Measurements from ENCODE around the gene OR2A5.
"Not testable (repeated sequence)": the region's sequence is repeated elsewhere in the genome, so short reads cannot be mapped to it uniquely, and the experiment has no call there.

The OR2A5 gene

DNA sequence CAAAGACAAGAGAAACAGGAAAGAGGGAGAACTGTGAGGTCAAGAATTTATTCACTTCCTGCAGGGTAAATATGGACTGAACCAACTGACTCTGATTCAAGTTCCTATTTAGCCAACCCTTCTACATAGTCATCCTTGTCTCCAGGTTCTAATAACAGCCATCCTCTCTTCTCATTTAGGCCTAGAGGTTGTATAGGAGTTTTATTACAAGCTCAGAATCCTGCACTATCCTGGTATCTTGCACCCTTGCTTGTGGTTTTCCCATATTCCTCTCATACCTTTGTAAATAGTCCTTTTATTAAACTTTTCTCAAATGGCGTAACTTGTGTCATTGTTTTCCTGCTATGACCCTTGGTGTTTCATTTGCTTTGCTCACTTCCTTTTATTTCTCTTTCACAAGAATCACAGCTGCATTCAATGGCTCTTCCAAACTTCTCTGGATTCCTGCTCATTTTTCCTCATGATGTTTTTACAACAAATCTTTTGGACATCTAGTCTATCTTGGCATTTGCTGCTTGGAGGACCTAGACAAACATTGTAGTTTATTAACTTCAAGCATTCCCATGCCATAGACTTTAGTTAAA, 12.4 kb upstream of the OR2A5 start:
- DNase-seq: no peak

DNA sequence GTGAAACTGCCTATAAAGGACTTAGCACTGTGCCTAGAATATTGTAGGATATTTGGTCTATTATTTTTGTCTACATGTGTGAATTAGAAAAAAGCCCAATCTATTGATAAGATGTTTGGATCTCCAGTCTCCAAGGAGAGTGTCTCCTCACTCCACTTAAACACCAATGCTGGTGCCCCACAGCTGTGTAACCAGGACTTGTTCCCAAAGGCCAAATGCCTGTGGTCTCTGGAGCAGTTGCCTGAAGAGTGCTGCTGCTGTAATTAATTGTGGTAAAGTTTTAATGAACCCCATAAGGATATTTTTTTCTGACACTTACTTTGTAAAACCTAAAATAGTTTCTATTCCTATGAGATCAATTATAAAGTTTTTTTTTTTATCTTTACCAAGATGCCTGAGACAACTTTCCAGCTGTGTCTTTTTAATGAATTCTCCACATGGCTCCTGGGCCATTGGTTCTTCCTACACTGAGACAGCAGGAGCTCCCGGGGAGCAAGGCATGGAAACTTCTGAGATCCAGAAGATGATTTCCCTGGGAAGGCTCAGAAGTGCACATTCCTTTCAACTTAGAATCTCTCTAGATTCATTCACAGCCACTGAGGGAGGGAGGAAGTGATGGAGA, 11.2 kb upstream of the OR2A5 start:
- no peak for DNase-seq

DNA sequence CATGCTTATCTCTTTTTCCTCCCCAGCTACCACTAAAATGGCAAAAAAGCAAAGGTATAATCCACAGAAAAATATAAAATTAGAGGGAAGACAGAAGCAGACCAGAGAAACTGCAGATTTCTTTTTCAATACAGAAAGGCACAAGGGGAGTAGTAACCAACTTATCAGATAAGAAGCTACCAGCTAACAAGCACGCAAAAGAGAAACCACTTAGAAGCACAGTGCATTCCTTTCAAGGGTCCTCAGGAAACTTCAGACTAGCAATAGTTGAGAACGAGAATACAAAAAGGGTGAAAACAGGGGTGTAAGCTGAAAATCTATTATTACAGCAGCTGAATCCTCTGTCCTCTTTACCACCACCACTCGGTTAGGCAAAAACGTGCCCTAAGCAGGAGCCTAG, 9.9 kb upstream of the OR2A5 start:
- DNase-seq: no peak

DNA sequence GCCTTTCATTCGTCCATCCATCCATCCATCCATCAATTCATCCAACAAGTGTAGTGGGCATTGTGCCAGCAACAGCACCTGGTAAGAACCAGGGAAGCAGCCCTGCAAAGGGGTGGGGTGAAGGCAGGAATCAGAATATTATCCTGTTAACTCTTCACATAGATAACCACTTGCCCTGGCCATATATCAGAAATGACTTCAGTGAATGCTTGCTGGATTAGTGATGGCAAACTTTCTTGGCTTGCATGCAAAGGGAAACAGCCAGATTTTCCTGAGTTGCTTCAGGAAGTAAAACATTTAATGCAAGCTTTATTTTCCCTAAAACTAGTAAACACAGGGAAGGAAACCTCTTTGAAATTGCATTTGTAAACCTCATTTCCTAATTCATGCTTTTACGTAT, 743 bp downstream of the OR2A5 start:
- no peak for DNase-seq

DNA sequence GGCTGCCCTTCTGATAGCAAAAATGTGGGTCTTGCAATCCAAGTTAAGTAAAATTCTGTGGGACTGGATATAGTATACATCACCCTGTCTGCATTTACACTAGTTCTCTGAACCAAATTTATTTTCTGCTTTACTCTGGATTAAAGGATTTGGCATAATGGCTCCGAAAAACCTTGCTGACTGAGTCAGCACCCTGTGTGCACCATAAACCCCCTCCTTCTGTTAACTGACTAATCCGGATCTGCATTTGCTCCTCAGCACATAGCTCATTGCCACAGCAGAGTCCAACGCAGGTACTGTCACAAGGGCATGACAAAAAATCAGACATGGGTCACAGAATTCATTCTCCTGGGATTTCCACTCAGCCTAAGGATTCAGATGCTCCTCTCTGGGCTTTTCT, 1.3 kb downstream of the OR2A5 start:
- DNase-seq: no peak

DNA sequence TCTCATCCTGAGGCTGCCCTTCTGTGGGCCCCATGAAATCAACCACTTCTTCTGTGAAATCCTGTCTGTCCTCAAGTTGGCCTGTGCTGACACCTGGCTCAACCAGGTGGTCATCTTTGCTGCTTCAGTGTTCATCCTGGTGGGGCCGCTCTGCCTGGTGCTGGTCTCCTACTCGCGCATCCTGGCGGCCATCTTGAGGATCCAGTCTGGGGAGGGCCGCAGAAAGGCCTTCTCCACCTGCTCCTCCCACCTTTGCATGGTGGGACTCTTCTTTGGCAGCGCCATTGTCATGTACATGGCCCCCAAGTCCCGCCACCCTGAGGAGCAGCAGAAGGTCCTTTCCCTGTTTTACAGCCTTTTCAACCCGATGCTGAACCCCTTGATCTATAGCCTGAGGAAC, 2.1 kb downstream of the OR2A5 start:
- DNase-seq: not testable (repeated sequence)

DNA sequence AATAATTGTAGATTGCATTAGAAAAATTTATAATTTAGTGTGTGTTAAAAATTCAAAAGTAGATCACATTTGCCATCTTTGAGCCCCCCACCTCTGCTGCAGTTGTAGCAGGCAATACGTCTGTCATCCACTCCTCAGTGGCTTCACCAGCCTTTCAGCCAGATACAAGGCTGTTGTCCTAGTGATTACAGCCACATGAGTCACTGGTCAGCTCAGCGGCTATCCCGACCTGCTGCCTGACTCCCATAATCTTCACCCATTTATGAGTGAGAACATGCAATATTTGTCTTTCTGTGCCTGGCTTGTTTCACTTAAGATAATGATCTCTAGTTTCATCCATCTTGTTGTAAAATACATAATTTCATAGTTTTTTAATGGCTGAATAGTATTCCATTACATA, 9.2 kb downstream of the OR2A5 start:
- DNase-seq: no peak

DNA sequence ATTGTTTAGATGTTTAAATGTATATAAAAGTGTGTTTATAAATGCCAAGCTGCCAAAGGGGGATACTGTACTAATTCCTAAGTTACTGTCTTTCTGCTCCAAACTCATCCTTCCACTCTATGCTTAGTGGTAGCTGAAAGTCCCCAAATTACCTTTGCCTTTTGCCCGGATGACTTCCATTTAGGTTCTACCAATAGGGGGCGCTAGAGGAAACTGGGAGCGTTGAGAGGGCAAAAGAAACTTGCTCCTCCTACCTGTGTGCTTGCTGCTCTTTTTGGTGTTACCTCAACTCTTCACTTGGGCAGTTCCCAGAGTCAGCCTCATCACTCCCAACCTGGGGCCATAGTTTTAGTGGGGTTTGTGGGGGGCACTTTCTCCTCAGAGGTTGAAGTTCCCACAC, 15.0 kb downstream of the OR2A5 start:
- no peak for DNase-seq

DNA sequence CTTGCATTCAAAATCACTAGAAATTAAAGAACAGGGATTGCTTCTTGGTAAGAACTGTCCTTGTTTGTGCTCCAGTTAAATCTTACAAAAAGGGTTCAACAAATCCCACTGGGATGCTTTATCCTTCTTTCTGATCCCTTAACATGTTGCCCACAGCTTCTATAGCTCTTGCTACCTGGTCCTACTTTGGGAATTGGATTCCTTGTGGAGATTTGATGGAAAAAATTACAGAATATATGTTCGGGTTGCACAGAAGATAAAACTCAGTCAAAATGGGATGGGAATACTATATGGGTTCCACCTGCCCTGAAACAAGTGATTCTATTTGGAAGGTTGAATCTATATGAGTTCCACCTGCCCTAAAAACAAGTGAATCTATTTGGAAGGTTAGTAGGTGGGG, 20.8 kb downstream of the OR2A5 start, which contains the start of gene OR2A25:
Gene OR2A25, plus strand, starts transcription at position 301 of the 400 bp plus-strand sequence. CDS start 4,409 bp downstream, outside the sequence.
- DNase-seq: no peak

DNA sequence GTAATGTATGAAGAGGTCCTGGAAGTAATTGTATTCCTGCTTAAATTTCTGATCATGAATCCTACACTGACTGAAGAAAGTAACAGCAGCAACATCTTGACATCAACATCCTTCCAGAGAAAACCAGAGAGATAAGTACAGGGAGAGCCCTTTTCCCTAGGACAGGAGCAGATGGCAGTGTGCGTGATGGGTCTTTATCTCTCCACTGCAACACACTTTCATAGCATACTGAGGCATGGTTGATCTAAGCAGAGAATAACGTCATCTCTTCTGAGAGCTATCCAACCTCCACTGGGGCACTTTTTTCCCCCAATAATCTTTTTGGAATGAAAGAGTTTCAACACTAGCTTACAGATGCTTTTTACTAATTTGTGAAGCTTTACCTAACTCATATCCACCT, 21.2 kb downstream of the OR2A5 start:
- no peak for DNase-seq

DNA sequence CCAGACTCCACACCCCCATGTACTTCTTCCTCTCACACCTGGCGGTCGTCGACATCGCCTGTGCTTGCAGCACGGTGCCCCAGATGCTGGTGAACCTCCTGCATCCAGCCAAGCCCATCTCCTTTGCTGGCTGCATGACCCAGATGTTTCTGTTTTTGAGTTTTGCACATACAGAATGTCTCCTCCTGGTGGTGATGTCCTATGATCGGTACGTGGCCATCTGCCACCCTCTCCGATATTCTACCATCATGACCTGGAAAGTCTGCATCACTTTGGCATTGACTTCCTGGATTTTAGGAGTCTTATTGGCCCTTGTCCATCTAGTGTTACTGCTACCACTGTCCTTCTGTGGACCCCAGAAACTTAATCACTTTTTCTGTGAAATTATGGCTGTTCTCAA, 25.6 kb downstream of the OR2A5 start:
- no peak for DNase-seq

DNA sequence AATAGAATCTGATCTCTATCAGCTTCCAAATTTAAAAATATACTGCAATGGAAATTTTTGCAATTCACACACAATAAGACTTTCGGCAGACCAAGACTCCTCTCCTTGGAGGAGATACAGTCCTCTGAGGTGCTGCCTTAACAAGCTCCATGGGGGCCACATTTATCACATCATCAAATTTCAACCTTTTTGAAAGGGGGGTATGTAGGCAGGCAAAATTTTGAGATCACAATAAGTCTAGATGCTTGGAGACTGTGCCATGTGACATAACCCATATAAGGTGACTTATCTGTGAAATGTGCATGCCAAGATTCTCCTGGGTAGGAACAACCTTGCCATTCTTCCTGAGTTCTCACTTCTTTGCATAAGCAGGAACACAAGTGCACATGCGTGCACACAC, 37.2 kb downstream of the OR2A5 start, which contains the start of gene OR2A12:
Gene OR2A12, plus strand, starts transcription at position 301 of the 400 bp plus-strand sequence. CDS start 8,830 bp downstream, outside the sequence.
- no peak for DNase-seq

DNA sequence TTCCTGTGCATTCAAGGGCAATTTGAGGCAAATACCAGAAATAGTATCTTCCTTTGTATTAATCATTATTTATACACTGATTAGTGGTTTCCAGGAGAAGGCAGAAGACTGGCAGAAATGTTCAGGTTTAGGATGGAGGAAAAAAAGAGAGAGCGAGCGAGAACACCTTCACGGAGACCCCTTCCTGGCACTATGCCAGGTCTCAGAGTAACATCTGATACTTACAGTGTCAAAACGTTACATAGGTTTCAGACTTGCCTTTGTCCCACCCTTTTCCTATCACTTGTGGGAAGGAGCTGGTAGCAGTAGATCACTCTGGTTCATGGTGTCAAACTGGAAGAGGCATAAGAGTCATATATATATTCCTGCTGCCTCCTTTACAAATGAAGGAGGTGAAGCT, 38.0 kb downstream of the OR2A5 start:
- no peak for DNase-seq

DNA sequence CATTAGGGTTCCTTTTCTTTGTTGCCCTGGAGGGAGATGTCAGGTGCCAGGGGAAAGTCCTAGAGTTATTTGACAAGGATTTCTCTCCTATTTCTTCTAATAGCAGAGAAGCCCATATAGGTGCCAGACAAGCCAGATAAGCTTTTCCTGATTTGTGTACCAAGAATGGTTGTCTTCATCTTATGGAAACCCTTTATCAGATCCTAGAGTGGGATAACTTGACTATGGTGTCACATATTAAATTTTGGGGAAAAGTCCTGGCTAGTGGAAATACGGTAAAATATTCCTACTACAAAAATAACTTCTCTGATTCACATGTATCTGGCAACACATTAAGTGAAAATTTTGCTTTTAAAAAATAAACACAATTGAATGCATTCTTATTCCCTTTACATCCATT, 38.5 kb downstream of the OR2A5 start:
- DNase-seq: no peak

DNA sequence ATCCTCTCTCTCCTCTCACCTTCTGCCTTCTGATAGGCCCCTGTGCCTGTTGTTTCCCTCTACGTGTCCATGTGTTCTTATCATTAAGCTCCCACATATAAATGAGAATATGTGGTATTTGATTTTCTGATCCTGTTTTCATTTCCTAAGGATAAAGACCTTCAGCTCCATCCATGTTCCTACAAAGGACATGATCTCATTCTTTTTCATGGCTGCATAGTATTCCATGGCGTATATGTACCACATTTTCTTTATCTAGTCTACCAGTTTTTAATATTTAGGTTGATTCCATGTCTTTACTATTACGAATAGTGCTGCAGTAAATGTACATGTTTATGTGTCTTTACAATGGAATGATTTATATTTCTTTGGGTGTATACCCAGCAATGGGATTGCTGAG, 41.9 kb downstream of the OR2A5 start:
- no peak for DNase-seq

DNA sequence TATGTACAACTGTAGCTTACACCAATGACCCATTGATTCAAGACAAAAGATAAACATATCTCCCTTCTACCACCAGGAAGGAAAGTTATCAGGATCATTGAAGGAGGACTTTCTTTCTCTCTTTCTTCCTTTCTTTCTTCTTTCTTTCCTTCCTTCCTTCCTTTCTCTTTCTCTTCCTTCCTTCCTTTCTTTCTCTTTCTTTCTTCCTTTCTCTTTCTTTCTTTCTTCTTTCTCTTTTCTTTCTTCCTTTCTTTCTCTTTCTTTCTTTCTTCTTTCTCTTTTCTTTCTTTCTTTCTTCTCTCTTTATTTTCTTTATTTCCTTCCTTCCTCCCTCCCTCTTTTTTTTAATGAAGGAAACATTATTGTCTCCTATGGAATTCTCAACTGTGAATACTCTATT, 50.0 kb downstream of the OR2A5 start:
- no peak for DNase-seq

DNA sequence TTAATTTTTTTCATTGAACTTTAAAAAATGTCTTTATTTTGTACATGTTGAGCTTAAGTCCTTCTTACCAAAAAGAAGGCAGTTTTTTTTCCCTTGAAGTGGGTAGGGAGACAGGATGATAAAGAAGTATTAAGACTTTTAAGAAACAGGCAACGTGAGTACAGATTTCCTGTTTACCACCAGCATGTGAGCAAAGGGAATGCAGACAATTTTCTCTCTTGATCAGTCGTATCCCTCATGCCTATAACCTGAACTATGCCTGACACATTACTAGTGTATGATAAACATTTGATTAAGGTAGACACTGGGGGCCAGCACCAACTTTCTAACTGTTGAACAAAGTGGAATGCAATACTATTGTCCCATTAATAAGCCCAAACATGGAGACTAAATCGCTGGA, 51.9 kb downstream of the OR2A5 start:
- no peak for DNase-seq

DNA sequence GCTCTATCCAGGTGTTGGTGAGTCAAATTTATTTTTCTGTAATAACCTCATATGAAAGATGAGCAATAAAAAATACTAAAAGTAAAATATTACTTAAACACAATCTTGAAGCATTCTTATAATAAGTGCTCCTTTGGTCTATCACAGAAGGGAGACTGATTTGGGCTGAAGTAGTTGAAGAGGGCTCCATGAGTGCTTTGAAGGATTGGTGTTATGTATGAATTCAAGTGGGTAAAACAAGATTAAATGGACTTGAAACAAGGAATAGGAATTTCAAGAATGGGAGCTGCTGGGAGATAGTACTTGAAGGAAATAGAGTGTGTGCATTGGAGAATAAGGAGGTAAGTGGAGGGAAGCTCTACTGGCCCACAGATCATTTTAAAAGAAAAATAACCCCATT, 53.3 kb downstream of the OR2A5 start:
- no peak for DNase-seq

DNA sequence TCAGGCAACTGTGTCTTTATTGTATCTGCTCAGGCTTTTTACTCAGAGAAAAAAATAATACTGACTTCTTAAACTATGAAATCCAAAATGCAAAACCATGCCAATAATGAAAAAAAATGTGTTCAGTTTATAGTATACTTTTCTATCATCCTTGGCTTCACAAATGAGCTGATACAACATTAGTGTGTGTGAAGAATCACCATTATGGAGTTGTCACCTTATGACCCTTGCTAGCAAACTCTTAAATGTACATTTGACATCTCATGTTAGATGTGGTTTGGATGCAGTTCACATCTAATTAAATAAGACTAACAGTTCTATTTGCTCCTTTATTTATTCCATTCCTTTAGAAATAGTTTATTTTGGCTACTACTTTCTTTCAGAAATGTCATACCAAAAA, 56.5 kb downstream of the OR2A5 start:
- no peak for DNase-seq

All from activated gamma-delta T cell treated with Interleukin-2 at 50 U/mL for 16 hours (primary cell).